Measurements from ENCODE around the gene SLC16A3.

- no peak for TF ChIP-seq POLR2A (IDR thresholded peaks at IDR 0.05)
- no peak for TF ChIP-seq CTCF (IDR thresholded peaks at IDR 0.05)
Measured at GRCh38 chr17:82223517-82223916, 5.3 kb upstream of the SLC16A3 start.
